H9 (cell line): ENCODE measurements around the gene CLPTM1L. TPM values are rescaled to one million over a fixed set of nuclear protein-coding genes. Genes with fewer than 3 reads are reported as not detected.

Source experiments
- DNase-seq: peaks from one replicate; pipeline ENCODE4 v3.0.0-alpha.2; 2017
- H2AFZ ChIP-seq: one replicate; pipeline ENCODE4 v1.6.1; 2013; ENCODE audit warnings: mild to moderate bottlenecking, low read length, control low read depth, moderate library complexity
- H2AK5ac ChIP-seq: 2 replicates; pipeline ENCODE4 v1.6.1; 2013; ENCODE audit warnings: low read length, control low read depth, mixed read lengths; ENCODE audit not compliant: insufficient read length
- H2BK120ac ChIP-seq: one replicate; pipeline ENCODE4 v1.6.1; 2013; ENCODE audit warnings: low read depth, mild to moderate bottlenecking, low read length, control low read depth, inconsistent platforms; ENCODE audit not compliant: poor library complexity, severe bottlenecking
- H2BK12ac ChIP-seq: 2 replicates; pipeline ENCODE4 v1.6.1; 2013; ENCODE audit warnings: low read length, control low read depth, mixed read lengths, low read depth; ENCODE audit not compliant: insufficient read length
- H2BK15ac ChIP-seq: 2 replicates; pipeline ENCODE4 v1.6.1; 2013; ENCODE audit warnings: low read depth, low read length, control low read depth
- H2BK20ac ChIP-seq: one replicate; pipeline ENCODE4 v1.6.1; 2013; ENCODE audit warnings: low read depth, mild to moderate bottlenecking, low read length, control low read depth, inconsistent platforms; ENCODE audit not compliant: poor library complexity, severe bottlenecking
- H2BK5ac ChIP-seq: 2 replicates; pipeline ENCODE4 v1.6.1; 2013; ENCODE audit warnings: low read length, control low read depth, mixed read lengths; ENCODE audit not compliant: insufficient read length
- H3K14ac ChIP-seq: 2 replicates; pipeline ENCODE4 v1.6.1; 2013; ENCODE audit warnings: low read length, control low read depth; ENCODE audit not compliant: insufficient read depth
- H3K18ac ChIP-seq: 2 replicates; pipeline ENCODE4 v1.6.1; 2013; ENCODE audit warnings: low read depth, mild to moderate bottlenecking, mixed read lengths, low read length, control low read depth; ENCODE audit not compliant: insufficient read length
- H3K23ac ChIP-seq: 2 replicates; pipeline ENCODE4 v1.6.1; 2013; ENCODE audit warnings: low read length, control low read depth, mixed read lengths, low read depth; ENCODE audit not compliant: insufficient read length
- H3K23me2 ChIP-seq: 2 replicates; pipeline ENCODE4 v1.6.1; 2013; ENCODE audit warnings: low read depth, mild to moderate bottlenecking, mixed read lengths, low read length, control low read depth; ENCODE audit not compliant: insufficient read length, poor library complexity, severe bottlenecking
- H3K27ac ChIP-seq: 2 replicates; pipeline ENCODE4 v1.5.1; 2013; ENCODE audit warnings: low read length, control low read depth, mixed read lengths, low read depth; ENCODE audit not compliant: insufficient read length
- H3K27me3 ChIP-seq: 2 replicates; pipeline ENCODE4 v1.6.1; 2013; ENCODE audit warnings: low read length, control low read depth, inconsistent platforms; ENCODE audit not compliant: insufficient read depth
- H3K4ac ChIP-seq: 2 replicates; pipeline ENCODE4 v1.6.1; 2013; ENCODE audit warnings: low read depth, mild to moderate bottlenecking, control low read depth, inconsistent platforms, low read length, moderate library complexity
- H3K4me1 ChIP-seq: 2 replicates; pipeline ENCODE4 v1.6.1; 2013; ENCODE audit warnings: low read length, control low read depth, inconsistent platforms; ENCODE audit not compliant: insufficient read depth
- H3K4me2 ChIP-seq: 2 replicates; pipeline ENCODE4 v1.6.1; 2013; ENCODE audit warnings: low read length, control low read depth, mixed read lengths; ENCODE audit not compliant: insufficient read length, insufficient read depth
- H3K56ac ChIP-seq: 2 replicates; pipeline ENCODE4 v1.6.1; 2013; ENCODE audit warnings: low read depth, mild to moderate bottlenecking, mixed read lengths, low read length, control low read depth; ENCODE audit not compliant: insufficient read length
- H3K79me1 ChIP-seq: 2 replicates; pipeline ENCODE4 v1.6.1; 2013; ENCODE audit warnings: low read depth, mild to moderate bottlenecking, moderate library complexity, low read length, control low read depth, inconsistent platforms; ENCODE audit not compliant: insufficient read depth, poor library complexity, severe bottlenecking
- H3K79me2 ChIP-seq: 2 replicates; pipeline ENCODE4 v1.6.1; 2013; ENCODE audit warnings: low read length, control low read depth, inconsistent platforms; ENCODE audit not compliant: insufficient read depth
- H3K9ac ChIP-seq: 2 replicates; pipeline ENCODE4 v1.6.1; 2013; ENCODE audit warnings: low read length, control low read depth, mixed read lengths; ENCODE audit not compliant: insufficient read length; ENCODE audit errors: extremely low read depth
- H3K9me3 ChIP-seq: one replicate; pipeline ENCODE4 v1.6.1; 2013; ENCODE audit warnings: low read depth, low read length, inconsistent platforms; ENCODE audit not compliant: control insufficient read depth
- H3T11ph ChIP-seq: one replicate; pipeline ENCODE4 v1.6.1; 2013; ENCODE audit warnings: mild to moderate bottlenecking, low read length, control low read depth, inconsistent platforms
- H4K20me1 ChIP-seq: one replicate; pipeline ENCODE4 v1.6.1; 2013; ENCODE audit not compliant: control insufficient read depth, insufficient read length, insufficient read depth
- H4K5ac ChIP-seq: 2 replicates; pipeline ENCODE4 v1.6.1; 2013; ENCODE audit warnings: low read depth, mild to moderate bottlenecking, mixed read lengths, low read length, control low read depth; ENCODE audit not compliant: insufficient read length
- H4K8ac ChIP-seq: replicated peaks from 2 replicates; pipeline ENCODE4 v1.6.1; 2013; ENCODE audit warnings: low read length, control low read depth, mixed read lengths, low read depth; ENCODE audit not compliant: insufficient read length
- H4K91ac ChIP-seq: 2 replicates; pipeline ENCODE4 v1.6.1; 2013; ENCODE audit warnings: low read depth, mild to moderate bottlenecking, moderate library complexity, mixed read lengths, low read length, control low read depth; ENCODE audit not compliant: insufficient read length
- H3K27ac Mint-ChIP-seq, 3 experiments: 2 replicates in 2 of 3; 3 replicates in 1 of 3; pipeline ENCODE4 v1.8.0; 2020 to 2021; ENCODE audit warnings: mixed read lengths in 3 of 3, mild to moderate bottlenecking in 1 of 3, moderate library complexity in 1 of 3
- H3K27me3 Mint-ChIP-seq: 2 replicates; pipeline ENCODE4 v1.8.0; 2021; ENCODE audit warnings: low read depth, mild to moderate bottlenecking, moderate library complexity, mixed read lengths
- H3K36me3 Mint-ChIP-seq, 3 experiments: 2 replicates in 2 of 3; 3 replicates in 1 of 3; pipeline ENCODE4 v1.8.0; 2020 to 2021; ENCODE audit warnings: low read depth in 3 of 3, mixed read lengths in 3 of 3; ENCODE audit not compliant: insufficient read depth in 1 of 3
- H3K4me1 Mint-ChIP-seq, 2 experiments: 2 replicates each; pipeline ENCODE4 v1.8.0; 2020; ENCODE audit warnings: mixed read lengths in 2 of 2
- H3K4me3 Mint-ChIP-seq, 2 experiments: 2 replicates in 1 of 2; 3 replicates in 1 of 2; pipeline ENCODE4 v1.8.0; 2020 to 2021; ENCODE audit warnings: mild to moderate bottlenecking in 2 of 2, mixed read lengths in 2 of 2, moderate library complexity in 1 of 2
- H3K9me3 Mint-ChIP-seq, 2 experiments: 2 replicates in 1 of 2; 3 replicates in 1 of 2; pipeline ENCODE4 v1.8.0; 2020; ENCODE audit warnings: mild to moderate bottlenecking in 2 of 2, mixed read lengths in 2 of 2, moderate library complexity in 1 of 2
- WGBS: extraction: QIAGEN DNeasy Blood & Tissue Kit; methylation state at CpG from one replicate; pipeline ENCODE4 v1.1.7; 2013; ENCODE audit warnings: missing lambda C conversion rate, low lambda C conversion rate, mixed read lengths; ENCODE audit not compliant: insufficient read length; ENCODE audit errors: extremely low coverage; 5-methylcytosine and 5-hydroxymethylcytosine counted together
- total RNA-seq: library from RNA; stranded (reverse); gene quantifications from 2 replicates; pipeline ENCODE4 v1.2.1, GENCODE V29; 2021
- TF ChIP-seq, protein P1 (sequence below): fragments of 200-600 bp; sonication (generic); conservative IDR thresholded peaks from 3 replicates; pipeline ENCODE4 v1.8.0; 2021; ENCODE audit warnings: antibody characterized with exemption, mild to moderate bottlenecking

The CLPTM1L gene
- total RNA-seq, 1 experiment from 2014 or later, result 108 TPM

DNA sequence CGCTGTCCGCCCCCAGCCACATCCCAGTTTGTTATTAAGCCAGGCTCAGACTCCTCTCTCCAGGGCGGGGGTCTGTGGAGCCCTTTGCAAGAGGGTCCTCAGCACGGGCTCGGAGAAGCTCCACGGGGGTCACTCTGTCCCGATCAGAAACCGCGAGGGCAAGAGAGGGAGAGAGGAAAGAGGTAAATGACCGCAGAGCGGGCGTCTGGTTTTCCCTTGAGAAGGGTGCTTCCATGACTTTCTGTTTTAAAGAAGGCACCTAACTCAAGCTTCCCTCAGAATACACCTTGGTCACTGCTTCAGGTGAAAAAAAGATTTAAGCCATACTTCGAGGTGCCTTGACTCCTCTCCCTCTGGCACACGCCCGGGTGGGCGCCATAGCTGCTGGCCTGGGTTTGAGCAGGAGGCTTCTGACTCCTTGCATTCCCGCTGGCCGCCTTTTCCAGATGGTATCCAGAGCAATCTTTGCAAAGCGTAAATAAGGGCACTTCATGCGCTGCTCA is 44.3 kb downstream of the CLPTM1L start:
- H3K27ac ChIP-seq, result no peak overlapping the region
- peaks cover 32% of the 10 kb centered on the region for H3K27me3 Mint-ChIP-seq
- TF ChIP-seq, protein P1, sequence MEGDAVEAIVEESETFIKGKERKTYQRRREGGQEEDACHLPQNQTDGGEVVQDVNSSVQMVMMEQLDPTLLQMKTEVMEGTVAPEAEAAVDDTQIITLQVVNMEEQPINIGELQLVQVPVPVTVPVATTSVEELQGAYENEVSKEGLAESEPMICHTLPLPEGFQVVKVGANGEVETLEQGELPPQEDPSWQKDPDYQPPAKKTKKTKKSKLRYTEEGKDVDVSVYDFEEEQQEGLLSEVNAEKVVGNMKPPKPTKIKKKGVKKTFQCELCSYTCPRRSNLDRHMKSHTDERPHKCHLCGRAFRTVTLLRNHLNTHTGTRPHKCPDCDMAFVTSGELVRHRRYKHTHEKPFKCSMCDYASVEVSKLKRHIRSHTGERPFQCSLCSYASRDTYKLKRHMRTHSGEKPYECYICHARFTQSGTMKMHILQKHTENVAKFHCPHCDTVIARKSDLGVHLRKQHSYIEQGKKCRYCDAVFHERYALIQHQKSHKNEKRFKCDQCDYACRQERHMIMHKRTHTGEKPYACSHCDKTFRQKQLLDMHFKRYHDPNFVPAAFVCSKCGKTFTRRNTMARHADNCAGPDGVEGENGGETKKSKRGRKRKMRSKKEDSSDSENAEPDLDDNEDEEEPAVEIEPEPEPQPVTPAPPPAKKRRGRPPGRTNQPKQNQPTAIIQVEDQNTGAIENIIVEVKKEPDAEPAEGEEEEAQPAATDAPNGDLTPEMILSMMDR, result no peak
- no peaks in the 10 kb centered on the region for H3K79me1 ChIP-seq
- H2AK5ac ChIP-seq, result no peak overlapping the region
- no peak overlapping the region for H2BK15ac ChIP-seq
- H3K14ac ChIP-seq, result no peak overlapping the region
- H3K79me2 ChIP-seq, result no peaks in the 10 kb centered on the region
- no peaks in the 10 kb centered on the region for H3K27me3 ChIP-seq
- no peak overlapping the region for H4K8ac ChIP-seq
- H3K4me2 ChIP-seq, result no peak overlapping the region
- H3K27ac Mint-ChIP-seq, result no peak overlapping the region
- H3K4me1 Mint-ChIP-seq, result no peaks in the 10 kb centered on the region
- H3K4ac ChIP-seq, result no peak overlapping the region
- no peak overlapping the region for H3K23ac ChIP-seq
- H3K4me3 Mint-ChIP-seq, result no peak overlapping the region
- WGBS, result no CpG with 5 or more reads among the region's 20 CpGs
- H4K5ac ChIP-seq, result no peak overlapping the region
- H2BK120ac ChIP-seq, result no peak overlapping the region
- peaks cover 2 to 3% of the 10 kb centered on the region in 2 experiments; a peak in 2 of 5 replicates for H3K9me3 Mint-ChIP-seq
- H4K20me1 ChIP-seq, result no peaks in the 10 kb centered on the region
- no peak overlapping the region for H3K9ac ChIP-seq
- H2BK5ac ChIP-seq, result no peak overlapping the region
- peaks cover under 1% of the 10 kb centered on the region for H3K23me2 ChIP-seq
- H2BK12ac ChIP-seq, result no peak overlapping the region
- H2BK20ac ChIP-seq, result no peak overlapping the region
- no peaks in the 10 kb centered on the region for H3K9me3 ChIP-seq
- H3K18ac ChIP-seq, result no peak overlapping the region
- H2AFZ ChIP-seq, result no peak overlapping the region
- H3K36me3 Mint-ChIP-seq, result no peaks in the 10 kb centered on the region
- no peak overlapping the region for H4K91ac ChIP-seq
- no peak overlapping the region for H3K56ac ChIP-seq
- H3K4me1 ChIP-seq, result no peaks in the 10 kb centered on the region
- no peak overlapping the region for H3T11ph ChIP-seq
- DNase-seq, result no peak
